H4 (cell line): ENCODE data around the gene DOHH. TPM values are rescaled to one million over a fixed set of nuclear protein-coding genes. Genes with fewer than 3 reads are reported as not detected.
"Not testable (repeated sequence)": the region's sequence is repeated elsewhere in the genome, so short reads cannot be mapped to it uniquely, and the experiment has no call there.

Experiments
- DNase-seq: peaks from one replicate; pipeline ENCODE4 v3.0.0-alpha.2; 2015; ENCODE audit warnings: low spot score
- total RNA-seq: library from RNA; depleted of rRNA; stranded (reverse); fragments of >200 nt; shearing (Covaris generic); gene quantifications from 2 replicates; pipeline ENCODE4 v1.2.3, GENCODE V29; 2014

DOHH gene
- total RNA-seq, 1 experiment from 2014 or later = 6.9 TPM

GRCh38 chr19:3534375-3535234, 34.1 kb upstream of the DOHH start:
- no peak for DNase-seq

GRCh38 chr19:3533563-3534216, 33.2 kb upstream of the DOHH start:
- no peak for DNase-seq

GRCh38 chr19:3533033-3533432, 32.6 kb upstream of the DOHH start:
- DNase-seq = no peak

GRCh38 chr19:3532154-3532786, 31.8 kb upstream of the DOHH start:
- DNase-seq = no peak

GRCh38 chr19:3531716-3532115, 31.2 kb upstream of the DOHH start:
- DNase-seq = no peak

GRCh38 chr19:3530389-3530788, 29.9 kb upstream of the DOHH start:
- no peak for DNase-seq

- not testable (repeated sequence) for DNase-seq
These were observed 28.8 kb upstream of the DOHH start for GRCh38 chr19:3529299-3529698.

GRCh38 chr19:3528539-3529211, 28.2 kb upstream of the DOHH start:
- no peak for DNase-seq

- no peak for DNase-seq
These were observed 27.6 kb upstream of the DOHH start for GRCh38 chr19:3528080-3528479.

- no peak for DNase-seq
These were observed 26.9 kb upstream of the DOHH start for GRCh38 chr19:3527238-3527910.

GRCh38 chr19:3526507-3527237, 26.2 kb upstream of the DOHH start:
- no peak for DNase-seq

GRCh38 chr19:3524904-3525451, 24.5 kb upstream of the DOHH start:
- no peak for DNase-seq

- no peak for DNase-seq
These were observed 23.8 kb upstream of the DOHH start for GRCh38 chr19:3524078-3524842.

GRCh38 chr19:3523361-3524077, 23.0 kb upstream of the DOHH start:
- DNase-seq = no peak

- DNase-seq = no peak
These were observed 22.2 kb upstream of the DOHH start for GRCh38 chr19:3522421-3523360.

- no peak for DNase-seq
These were observed 20.6 kb upstream of the DOHH start for GRCh38 chr19:3521104-3521445.

GRCh38 chr19:3520166-3521103, 20.0 kb upstream of the DOHH start:
- no peak for DNase-seq
